ENCODE measurements around the gene AHCTF1. TPM values are rescaled to one million over a fixed set of nuclear protein-coding genes. Genes with fewer than 3 reads are reported as not detected.

The AHCTF1 gene
- total and polyA plus RNA-seq, 2 of the 8 experiments (the other 6 are each of a cell fraction or from before 2014, with no cell fraction given): 7.9 to 44.5 TPM

DNA sequence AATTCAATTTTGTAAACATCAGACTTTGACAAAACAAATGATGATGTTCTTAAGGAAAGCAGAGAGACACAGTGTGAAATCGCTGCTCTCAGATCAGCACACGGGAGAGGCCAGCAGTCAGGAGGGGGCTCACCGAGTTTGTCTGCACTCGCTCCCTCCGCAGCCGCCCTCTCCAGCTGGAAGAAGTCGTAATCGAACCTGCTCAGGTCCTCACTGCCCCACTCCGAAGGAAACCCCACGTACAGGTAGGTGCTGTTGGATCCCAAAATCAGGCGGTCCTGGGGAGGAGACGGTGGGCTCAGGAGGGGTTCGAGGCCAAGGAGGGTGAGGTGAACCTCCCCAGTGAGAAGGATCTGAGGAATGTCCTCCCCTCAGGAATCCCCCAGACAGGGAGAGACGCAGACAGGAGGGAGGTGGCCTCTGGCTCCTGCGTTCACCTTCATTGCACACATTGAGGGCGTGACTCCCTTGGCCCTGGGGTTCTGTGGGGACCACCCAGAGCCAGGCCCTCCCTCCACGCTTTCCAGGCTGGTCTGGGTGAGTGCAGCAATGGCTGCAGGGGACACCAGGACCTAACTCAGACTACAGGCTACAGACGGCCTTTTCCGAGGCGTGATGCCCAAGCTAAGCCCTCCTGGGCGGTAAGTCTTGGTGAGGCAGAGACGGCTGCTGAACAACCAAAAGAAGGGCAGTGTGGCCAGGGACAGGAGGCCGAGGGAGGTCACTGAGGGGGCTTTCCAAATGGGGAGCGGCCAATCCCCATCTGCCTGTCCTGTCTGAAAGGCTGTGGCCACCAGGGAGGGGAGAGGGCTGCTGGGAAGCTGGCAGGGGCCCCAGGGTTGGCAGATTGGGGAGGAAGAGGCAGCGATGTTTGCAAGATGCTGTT lies 142.1 kb downstream of the AHCTF1 start (continued):
- TF ChIP-seq RBBP5 (IDR thresholded peaks at IDR 0.05; ENCODE audit: borderline replicate concordance, low read depth, low read length) (no peak), EP300 (IDR thresholded peaks at IDR 0.05; ENCODE audit: borderline replicate concordance in 1 of 2, low read depth in 2 of 2, low read length in 2 of 2) (no peak), EZH2 (IDR thresholded peaks at IDR 0.05; ENCODE audit: low read depth, low read length, severe bottlenecking) (no peak), PHF8 (conservative IDR thresholded peaks at IDR 0.05; ENCODE audit: low read depth, low read length) (no peak)

Small RNAs within 50 kb of the gene (small RNA-seq; reads per million reads assigned to genes)
- gene AC113174.1 (ENCODE audit: insufficient read depth) (not detected), gene RF00402 (ENCODE audit: insufficient read depth) (not detected)

Other genes with a start within 250 kb of the AHCTF1 start
- 17.0 and 17.2 TPM in 2 replicates for gene SCCPDH, start 207.5 kb downstream of the AHCTF1 start, total RNA-seq (2021; fragmentation: NEBNext Ultra II Directional; extraction: Animal tissue kit (Norgen Biotek cat#: 25700))
- 6.2 and 9.5 TPM in 2 replicates for gene SCCPDH, start 207.5 kb downstream of the AHCTF1 start, polyA plus RNA-seq (2011; rRNA removed)
- gene ZNF695, start 76.1 kb upstream of the AHCTF1 start, total RNA-seq (2021; fragmentation: NEBNext Ultra II Directional; extraction: Animal tissue kit (Norgen Biotek cat#: 25700)): 25.6 and 27.0 TPM in 2 replicates
- 9.2 and 10.2 TPM in 2 replicates for gene ZNF695, start 76.1 kb upstream of the AHCTF1 start, polyA plus RNA-seq (2011; rRNA removed)
- 11.7 and 15.4 TPM in 2 replicates for gene ZNF670, start 146.9 kb upstream of the AHCTF1 start, total RNA-seq (2021; fragmentation: NEBNext Ultra II Directional; extraction: Animal tissue kit (Norgen Biotek cat#: 25700))
- 1.5 and 2.8 TPM in 2 replicates for gene ZNF670, start 146.9 kb upstream of the AHCTF1 start, polyA plus RNA-seq (2011; rRNA removed)
- gene ZNF669, start 172.4 kb upstream of the AHCTF1 start, total RNA-seq (2021; fragmentation: NEBNext Ultra II Directional; extraction: Animal tissue kit (Norgen Biotek cat#: 25700)): 19.6 and 20.3 TPM in 2 replicates
- 3.8 and 4.8 TPM in 2 replicates for gene ZNF669, start 172.4 kb upstream of the AHCTF1 start, polyA plus RNA-seq (2011; rRNA removed)
- gene ZNF124, start 240.1 kb upstream of the AHCTF1 start, total RNA-seq (2021; fragmentation: NEBNext Ultra II Directional; extraction: Animal tissue kit (Norgen Biotek cat#: 25700)): 35.6 and 39.9 TPM in 2 replicates
- 3.6 and 4.6 TPM in 2 replicates for gene ZNF124, start 240.1 kb upstream of the AHCTF1 start, polyA plus RNA-seq (2011; rRNA removed)